Tibial artery (tissue), 4 donors: Measurements from ENCODE around the gene CPLX4.

Source experiments
- DNase-seq, 2 donors: peaks; one replicate each; pipeline ENCODE4 v3.0.0-alpha.2; 2019
- H3K27ac ChIP-seq, 2 donors: fragments of 200-600 bp; sonication (generic) in 1 of 2; 1 replicate in 1 of 2; 2 replicates in 1 of 2; pipeline ENCODE4 v1.5.1; 2018 to 2019; ENCODE audit warnings: mild to moderate bottlenecking in 1 of 2
- H3K27me3 ChIP-seq, 2 donors: fragments of 200-600 bp; sonication (generic) in 1 of 2; one replicate each; pipeline versions ENCODE4 v1.5.1 to v1.6.0; 2016 to 2019
- H3K36me3 ChIP-seq, 3 donors: fragments of 200-600 bp; sonication (generic) in 2 of 3; one replicate each; pipeline ENCODE4 v1.5.1; 2016 to 2019; ENCODE audit warnings: mild to moderate bottlenecking in 2 of 3
- H3K4me1 ChIP-seq, 4 donors: fragments of 200-600 bp; sonication (generic) in 2 of 4; 1 replicate in 3 of 4; 2 replicates in 1 of 4; pipeline ENCODE4 v1.5.1; 2016 to 2019
- H3K4me3 ChIP-seq, 2 donors: fragments of 200-600 bp; sonication (generic) in 1 of 2; 1 replicate in 1 of 2; 2 replicates in 1 of 2; pipeline ENCODE4 v1.5.1; 2018 to 2019; ENCODE audit warnings: mild to moderate bottlenecking in 2 of 2
- H3K9me3 ChIP-seq, 3 donors: fragments of 200-600 bp; sonication (generic) in 1 of 3; one replicate each; pipeline ENCODE4 v1.5.1; 2016 to 2019
- intact Hi-C: fragments of 100-400 bp; cut with DNase I; formaldehyde crosslinking; loops from one replicate; pipeline ENCODE4 v1.15.0; 2023; ENCODE audit warnings: low total_unique reads
- TF ChIP-seq, protein P1 (sequence below), 2 experiments: fragments of 200-600 bp in 1 of 2; fragments of 450-650 bp in 1 of 2; IDR thresholded peaks; one replicate each; pipeline ENCODE4 v1.5.1; 2017 to 2019; ENCODE audit warnings: antibody characterized with exemption in 2 of 2, mild to moderate bottlenecking in 1 of 2, moderate library complexity in 1 of 2

The CPLX4 gene

GRCh38 chr18:59308248-59308937 lies 10.1 kb downstream of the CPLX4 start:
- intact Hi-C loops = loop anchor here (5.0 kb wide), 1 partner anchor 94 kb away; no protein-coding TSS in a partner anchor
- TF ChIP-seq, protein P1, sequence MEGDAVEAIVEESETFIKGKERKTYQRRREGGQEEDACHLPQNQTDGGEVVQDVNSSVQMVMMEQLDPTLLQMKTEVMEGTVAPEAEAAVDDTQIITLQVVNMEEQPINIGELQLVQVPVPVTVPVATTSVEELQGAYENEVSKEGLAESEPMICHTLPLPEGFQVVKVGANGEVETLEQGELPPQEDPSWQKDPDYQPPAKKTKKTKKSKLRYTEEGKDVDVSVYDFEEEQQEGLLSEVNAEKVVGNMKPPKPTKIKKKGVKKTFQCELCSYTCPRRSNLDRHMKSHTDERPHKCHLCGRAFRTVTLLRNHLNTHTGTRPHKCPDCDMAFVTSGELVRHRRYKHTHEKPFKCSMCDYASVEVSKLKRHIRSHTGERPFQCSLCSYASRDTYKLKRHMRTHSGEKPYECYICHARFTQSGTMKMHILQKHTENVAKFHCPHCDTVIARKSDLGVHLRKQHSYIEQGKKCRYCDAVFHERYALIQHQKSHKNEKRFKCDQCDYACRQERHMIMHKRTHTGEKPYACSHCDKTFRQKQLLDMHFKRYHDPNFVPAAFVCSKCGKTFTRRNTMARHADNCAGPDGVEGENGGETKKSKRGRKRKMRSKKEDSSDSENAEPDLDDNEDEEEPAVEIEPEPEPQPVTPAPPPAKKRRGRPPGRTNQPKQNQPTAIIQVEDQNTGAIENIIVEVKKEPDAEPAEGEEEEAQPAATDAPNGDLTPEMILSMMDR (IDR thresholded peaks at IDR 0.05) = peak; percentile 65 to 70
- H3K36me3 ChIP-seq = no peaks in the 10 kb centered on the region
- peak overlapping the region in 1 of 2 donors; percentile 17 for H3K4me3 ChIP-seq
- H3K27ac ChIP-seq = no peak overlapping the region
- no peaks in the 10 kb centered on the region for H3K9me3 ChIP-seq
- H3K27me3 ChIP-seq = peaks cover 0 to 38% of the 10 kb centered on the region in 2 donors
- H3K4me1 ChIP-seq = peaks cover 0 to 7% (median 2%) of the 10 kb centered on the region in 4 donors
- peak; percentile 66 to 77 for DNase-seq

GRCh38 chr18:59306640-59307039 lies 11.8 kb downstream of the CPLX4 start:
- Histone ChIP-seq H3K9me3 (no peaks in the 10 kb centered on the region), H3K4me1 (peaks cover 0 to 7% (median 2%) of the 10 kb centered on the region in 4 donors), H3K36me3 (no peaks in the 10 kb centered on the region), H3K4me3 (no peak overlapping the region), H3K27ac (no peak overlapping the region), H3K27me3 (peaks cover 0 to 38% of the 10 kb centered on the region in 2 donors)
- intact Hi-C loops = loop anchor here (5.0 kb wide), 1 partner anchor 96 kb away; no protein-coding TSS in a partner anchor
- TF ChIP-seq, protein P1 (IDR thresholded peaks at IDR 0.05) = no peak
- DNase-seq = no peak

DNA sequence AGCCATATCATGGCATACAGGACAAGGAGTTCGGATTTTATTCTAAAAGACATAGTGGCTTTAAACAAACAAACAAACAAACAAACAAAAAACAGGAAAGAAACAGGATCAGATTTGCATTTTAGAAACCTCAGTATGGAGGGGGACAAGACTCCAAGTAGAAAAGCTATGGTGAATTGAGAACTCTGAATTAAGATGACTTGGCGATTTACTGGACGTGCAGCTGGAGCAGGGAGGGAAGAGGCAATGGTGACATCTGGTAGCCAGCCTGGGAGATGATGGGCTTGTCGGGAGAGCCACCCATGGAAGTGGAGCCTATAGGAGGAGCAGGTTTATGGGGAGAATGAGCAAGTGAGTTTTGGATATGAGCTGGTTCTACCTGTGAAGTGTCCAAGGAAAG lies 13.2 kb downstream of the CPLX4 start:
- Histone ChIP-seq H3K27ac (no peak overlapping the region), H3K36me3 (no peaks in the 10 kb centered on the region), H3K27me3 (peaks cover 0 to 35% of the 10 kb centered on the region in 2 donors), H3K4me1 (peaks cover 0 to 7% (median 2%) of the 10 kb centered on the region in 4 donors), H3K9me3 (no peaks in the 10 kb centered on the region), H3K4me3 (no peak overlapping the region)
- TF ChIP-seq, protein P1 (IDR thresholded peaks at IDR 0.05) = no peak
- intact Hi-C loops = loop anchor here (5.0 kb wide), 1 partner anchor 97 kb away; no protein-coding TSS in a partner anchor
- DNase-seq = no peak

DNA sequence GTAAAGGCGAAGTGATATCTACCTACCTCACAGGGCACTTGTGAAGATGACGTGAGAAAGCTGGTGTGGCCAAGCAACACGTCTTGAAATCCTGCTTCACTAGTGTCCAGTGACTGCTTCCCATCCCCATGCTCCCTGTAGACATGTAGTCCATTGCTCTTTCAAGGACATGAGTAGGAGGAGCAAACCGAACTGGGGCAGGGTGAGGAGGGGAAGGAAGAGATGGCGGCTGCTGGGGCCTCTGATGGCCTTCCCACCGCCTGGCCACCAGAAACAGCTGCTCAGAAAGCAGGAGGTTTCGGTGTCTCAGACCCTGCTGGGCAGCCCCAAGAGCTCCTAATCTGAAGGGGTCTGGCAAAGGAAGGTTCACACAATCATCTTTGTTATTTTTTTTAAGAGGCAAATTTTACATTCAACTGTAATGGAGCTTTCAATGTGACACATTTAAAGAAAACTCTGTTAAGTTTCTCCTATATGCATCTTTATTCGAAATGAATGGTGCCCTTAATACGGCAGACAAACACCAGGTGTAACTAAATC lies 14.7 kb downstream of the CPLX4 start:
- peaks cover 0 to 2% (median under 1%) of the 10 kb centered on the region in 4 donors for H3K4me1 ChIP-seq
- TF ChIP-seq, protein P1 (IDR thresholded peaks at IDR 0.05) = no peak
- H3K9me3 ChIP-seq = no peaks in the 10 kb centered on the region
- H3K27me3 ChIP-seq = peaks cover 0 to 30% of the 10 kb centered on the region in 2 donors
- intact Hi-C loops = no loop called here
- no peak overlapping the region for H3K4me3 ChIP-seq
- H3K36me3 ChIP-seq = no peaks in the 10 kb centered on the region
- H3K27ac ChIP-seq = no peak overlapping the region
- DNase-seq = no peak

DNA sequence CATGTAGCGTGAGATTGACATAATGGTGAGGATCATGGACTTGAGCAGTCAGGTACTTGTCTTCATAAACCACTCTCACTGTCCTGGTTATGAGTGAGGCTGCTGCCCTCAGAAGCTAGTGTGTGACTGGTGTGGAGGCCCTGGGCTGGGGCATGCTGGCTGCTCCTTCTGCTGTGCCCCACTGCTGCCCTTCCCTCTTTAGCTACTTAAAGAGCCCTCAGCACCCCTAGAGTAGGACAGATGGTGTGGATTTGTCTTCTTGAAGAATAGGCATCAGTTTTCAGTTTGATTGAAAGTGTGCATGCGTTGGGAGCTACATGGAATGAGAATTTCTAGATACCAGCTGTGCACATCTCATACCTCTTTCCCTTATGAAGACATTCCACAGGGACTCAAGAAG lies 15.4 kb downstream of the CPLX4 start:
- TF ChIP-seq, protein P1 (IDR thresholded peaks at IDR 0.05) = no peak
- Histone ChIP-seq H3K4me3 (no peak overlapping the region), H3K36me3 (no peaks in the 10 kb centered on the region), H3K27me3 (peaks cover 0 to 28% of the 10 kb centered on the region in 2 donors), H3K27ac (no peak overlapping the region), H3K9me3 (no peaks in the 10 kb centered on the region), H3K4me1 (no peaks in the 10 kb centered on the region)
- no peak for DNase-seq
- intact Hi-C loops = no loop called here
